ENCODE results near the gene STK39. TPM values are rescaled to one million over a fixed set of nuclear protein-coding genes. Genes with fewer than 3 reads are reported as not detected.

Gene STK39
- total and polyA plus RNA-seq, 9 donors = 15.2 to 23.2 (median 18.5) TPM

- no peaks in the 10 kb centered on the region for H3K9me3 ChIP-seq (replicated peaks; ENCODE audit: control insufficient read depth, low read depth, low read length)
- H3K4me1 ChIP-seq (ENCODE audit: control insufficient read depth, insufficient read depth, low read length) = no peaks in the 10 kb centered on the region
- no peak for DNase-seq
- H3K4me3 ChIP-seq (ENCODE audit: low read length) = no peak overlapping the region
- H3K27ac ChIP-seq (ENCODE audit: low read length) = no peak overlapping the region
- no peaks in the 10 kb centered on the region for H3K27me3 ChIP-seq (ENCODE audit: control insufficient read depth, insufficient read depth, low read length)
- no CpG with 5 or more reads among the region's 1 CpG for WGBS (ENCODE audit: insufficient coverage)
- H3K36me3 ChIP-seq (ENCODE audit: control insufficient read depth, insufficient read depth, low read length) = peaks cover 4% of the 10 kb centered on the region
These were observed 259.8 kb downstream of the STK39 start for GRCh38 chr2:167987558-167987957.

- H3K9me3 ChIP-seq (replicated peaks; ENCODE audit: control insufficient read depth, low read depth, low read length) = no peaks in the 10 kb centered on the region
- H3K27me3 ChIP-seq (ENCODE audit: control insufficient read depth, insufficient read depth, low read length) = no peaks in the 10 kb centered on the region
- peaks cover 4% of the 10 kb centered on the region for H3K36me3 ChIP-seq (ENCODE audit: control insufficient read depth, insufficient read depth, low read length)
- H3K27ac ChIP-seq (ENCODE audit: low read length) = no peak overlapping the region
- WGBS (ENCODE audit: insufficient coverage) = no CpG with 5 or more reads among the region's 6 CpGs
- no peak for DNase-seq
- H3K4me1 ChIP-seq (ENCODE audit: control insufficient read depth, insufficient read depth, low read length) = no peaks in the 10 kb centered on the region
- no peak overlapping the region for H3K4me3 ChIP-seq (ENCODE audit: low read length)
These were observed 260.4 kb downstream of the STK39 start for GRCh38 chr2:167987026-167987425.

- H3K9me3 ChIP-seq (replicated peaks; ENCODE audit: control insufficient read depth, low read depth, low read length) = no peaks in the 10 kb centered on the region
- H3K36me3 ChIP-seq (ENCODE audit: control insufficient read depth, insufficient read depth, low read length) = peaks cover 4% of the 10 kb centered on the region
- H3K4me3 ChIP-seq (ENCODE audit: low read length) = no peak overlapping the region
- no CpG with 5 or more reads among the region's 2 CpGs for WGBS (ENCODE audit: insufficient coverage)
- no peaks in the 10 kb centered on the region for H3K27me3 ChIP-seq (ENCODE audit: control insufficient read depth, insufficient read depth, low read length)
- H3K4me1 ChIP-seq (ENCODE audit: control insufficient read depth, insufficient read depth, low read length) = no peaks in the 10 kb centered on the region
- H3K27ac ChIP-seq (ENCODE audit: low read length) = no peak overlapping the region
- no peak for DNase-seq
These were observed 261.2 kb downstream of the STK39 start for GRCh38 chr2:167986223-167986622.

GRCh38 chr2:167981945-167982344, 265.4 kb downstream of the STK39 start:
- no peak for DNase-seq
- H3K27ac ChIP-seq (ENCODE audit: low read length) = no peak overlapping the region
- peaks cover 4% of the 10 kb centered on the region for H3K36me3 ChIP-seq (ENCODE audit: control insufficient read depth, insufficient read depth, low read length)
- 82% methylated on average over 3 of the region's 5 CpGs for WGBS (ENCODE audit: insufficient coverage)
- H3K9me3 ChIP-seq (replicated peaks; ENCODE audit: control insufficient read depth, low read depth, low read length) = no peaks in the 10 kb centered on the region
- H3K27me3 ChIP-seq (ENCODE audit: control insufficient read depth, insufficient read depth, low read length) = no peaks in the 10 kb centered on the region
- no peaks in the 10 kb centered on the region for H3K4me1 ChIP-seq (ENCODE audit: control insufficient read depth, insufficient read depth, low read length)
- H3K4me3 ChIP-seq (ENCODE audit: low read length) = no peak overlapping the region

- H3K4me1 ChIP-seq (ENCODE audit: control insufficient read depth, insufficient read depth, low read length) = no peaks in the 10 kb centered on the region
- no peak overlapping the region for H3K4me3 ChIP-seq (ENCODE audit: low read length)
- no peaks in the 10 kb centered on the region for H3K9me3 ChIP-seq (replicated peaks; ENCODE audit: control insufficient read depth, low read depth, low read length)
- no peaks in the 10 kb centered on the region for H3K27me3 ChIP-seq (ENCODE audit: control insufficient read depth, insufficient read depth, low read length)
- WGBS (ENCODE audit: insufficient coverage) = 38% methylated on average over 2 of the region's 4 CpGs
- peaks cover 4% of the 10 kb centered on the region for H3K36me3 ChIP-seq (ENCODE audit: control insufficient read depth, insufficient read depth, low read length)
- DNase-seq = no peak
- no peak overlapping the region for H3K27ac ChIP-seq (ENCODE audit: low read length)
These were observed 267.0 kb downstream of the STK39 start for GRCh38 chr2:167980439-167980838.

GRCh38 chr2:167972746-167973145, 274.6 kb downstream of the STK39 start:
- Histone ChIP-seq H3K36me3 (ENCODE audit: control insufficient read depth, insufficient read depth, low read length) (peaks cover 2% of the 10 kb centered on the region), H3K4me1 (ENCODE audit: control insufficient read depth, insufficient read depth, low read length) (no peaks in the 10 kb centered on the region), H3K27ac (ENCODE audit: low read length) (no peak overlapping the region), H3K9me3 (replicated peaks; ENCODE audit: control insufficient read depth, low read depth, low read length) (peaks cover 27% of the 10 kb centered on the region), H3K4me3 (ENCODE audit: low read length) (no peak overlapping the region), H3K27me3 (ENCODE audit: control insufficient read depth, insufficient read depth, low read length) (no peaks in the 10 kb centered on the region)
- no peak for DNase-seq

- no CpG with 5 or more reads among the region's 1 CpG for WGBS (ENCODE audit: insufficient coverage)
- H3K36me3 ChIP-seq (ENCODE audit: control insufficient read depth, insufficient read depth, low read length) = peaks cover 2% of the 10 kb centered on the region
- no peak overlapping the region for H3K27ac ChIP-seq (ENCODE audit: low read length)
- H3K4me3 ChIP-seq (ENCODE audit: low read length) = no peak overlapping the region
- DNase-seq = no peak
- peaks cover 27% of the 10 kb centered on the region for H3K9me3 ChIP-seq (replicated peaks; ENCODE audit: control insufficient read depth, low read depth, low read length)
- H3K4me1 ChIP-seq (ENCODE audit: control insufficient read depth, insufficient read depth, low read length) = no peaks in the 10 kb centered on the region
- no peaks in the 10 kb centered on the region for H3K27me3 ChIP-seq (ENCODE audit: control insufficient read depth, insufficient read depth, low read length)
These were observed 275.4 kb downstream of the STK39 start for GRCh38 chr2:167972020-167972419.

- 35% methylated on average over 2 of the region's 9 CpGs for WGBS (ENCODE audit: insufficient coverage)
- H3K27me3 ChIP-seq (ENCODE audit: control insufficient read depth, insufficient read depth, low read length) = no peaks in the 10 kb centered on the region
- H3K27ac ChIP-seq (ENCODE audit: low read length) = no peak overlapping the region
- no peak overlapping the region for H3K4me3 ChIP-seq (ENCODE audit: low read length)
- H3K4me1 ChIP-seq (ENCODE audit: control insufficient read depth, insufficient read depth, low read length) = no peaks in the 10 kb centered on the region
- H3K36me3 ChIP-seq (ENCODE audit: control insufficient read depth, insufficient read depth, low read length) = peaks cover 4% of the 10 kb centered on the region
- H3K9me3 ChIP-seq (replicated peaks; ENCODE audit: control insufficient read depth, low read depth, low read length) = peaks cover 19% of the 10 kb centered on the region
- DNase-seq = peak; percentile 23
These were observed 280.2 kb downstream of the STK39 start for GRCh38 chr2:167966937-167967913.

- 60% methylated on average over 4 of the region's 5 CpGs for WGBS (ENCODE audit: insufficient coverage)
- Histone ChIP-seq H3K9me3 (replicated peaks; ENCODE audit: control insufficient read depth, low read depth, low read length) (peaks cover 11% of the 10 kb centered on the region), H3K4me1 (ENCODE audit: control insufficient read depth, insufficient read depth, low read length) (no peaks in the 10 kb centered on the region)
These were observed 281.3 kb downstream of the STK39 start for GRCh38 chr2:167965907-167966761.

More at GRCh38 chr2:167965907-167966761, 281.3 kb downstream of the STK39 start:
- Histone ChIP-seq H3K36me3 (ENCODE audit: control insufficient read depth, insufficient read depth, low read length) (peaks cover 2% of the 10 kb centered on the region), H3K27ac (ENCODE audit: low read length) (no peak overlapping the region), H3K4me3 (ENCODE audit: low read length) (no peak overlapping the region), H3K27me3 (ENCODE audit: control insufficient read depth, insufficient read depth, low read length) (no peaks in the 10 kb centered on the region)
- DNase-seq = no peak
